GM19025 (cell line): ENCODE data around the gene ANKS6.

ENCODE experiments used
- ATAC-seq: cut with Tn5 transposase; IDR thresholded peaks from one replicate; pipeline ENCODE4 v1.9.1; 2021; ENCODE audit warnings: mild to moderate bottlenecking, low read depth, moderate library complexity; ENCODE audit not compliant: unreplicated experiment

ANKS6 gene

GRCh38 chr9:98742325-98743280 lies 53.8 kb downstream of the ANKS6 start:
- no peak for ATAC-seq

DNA sequence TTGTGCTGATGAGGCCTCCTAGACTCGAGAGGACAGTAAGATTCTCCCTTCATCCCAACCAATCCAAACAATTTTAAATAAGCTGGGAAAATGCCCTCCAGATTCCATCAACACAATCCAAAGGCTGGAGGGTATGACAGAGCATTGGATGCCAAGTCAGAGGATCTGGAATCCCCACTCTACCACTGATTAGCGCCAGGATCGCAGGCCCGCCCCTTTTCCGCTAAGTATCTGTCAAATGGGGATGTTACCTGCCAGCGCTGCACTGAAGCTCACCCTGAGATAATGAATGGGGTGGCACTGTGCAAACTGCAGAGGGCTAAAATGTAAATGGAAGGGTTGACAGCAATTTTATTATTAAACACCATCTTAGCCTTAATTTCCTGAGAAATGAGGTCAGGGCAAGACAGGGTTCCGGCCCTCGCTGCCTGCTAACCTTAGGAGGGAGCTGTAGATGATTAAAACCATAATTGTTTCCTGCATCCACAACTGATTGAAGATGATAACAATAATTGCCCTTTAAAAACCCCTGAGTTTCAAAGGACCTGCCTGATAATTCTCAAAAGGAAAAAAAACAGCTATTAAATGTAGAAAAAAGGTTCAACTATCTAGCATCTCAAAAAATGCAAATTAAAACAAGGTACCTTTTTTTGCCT lies 56.0 kb downstream of the ANKS6 start:
- no peak for ATAC-seq

DNA sequence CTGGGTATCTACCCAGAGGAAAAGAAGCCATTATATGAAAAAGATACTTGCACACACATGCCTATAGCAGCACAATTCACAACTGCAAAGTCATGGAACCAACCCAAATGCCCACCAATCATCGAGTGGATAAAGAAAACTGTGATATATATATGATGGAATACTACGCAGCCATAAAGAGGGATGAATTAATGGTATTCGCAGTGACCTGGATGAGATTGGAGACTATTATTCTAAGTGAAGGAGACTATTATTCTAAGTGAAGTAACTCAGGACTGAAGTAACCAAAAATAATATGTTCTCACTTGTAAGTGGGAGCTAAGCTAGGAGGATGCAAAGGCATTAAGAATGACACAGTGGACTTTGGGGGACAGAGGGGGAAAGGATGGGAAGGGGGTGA lies 57.6 kb downstream of the ANKS6 start:
- no peak for ATAC-seq

DNA sequence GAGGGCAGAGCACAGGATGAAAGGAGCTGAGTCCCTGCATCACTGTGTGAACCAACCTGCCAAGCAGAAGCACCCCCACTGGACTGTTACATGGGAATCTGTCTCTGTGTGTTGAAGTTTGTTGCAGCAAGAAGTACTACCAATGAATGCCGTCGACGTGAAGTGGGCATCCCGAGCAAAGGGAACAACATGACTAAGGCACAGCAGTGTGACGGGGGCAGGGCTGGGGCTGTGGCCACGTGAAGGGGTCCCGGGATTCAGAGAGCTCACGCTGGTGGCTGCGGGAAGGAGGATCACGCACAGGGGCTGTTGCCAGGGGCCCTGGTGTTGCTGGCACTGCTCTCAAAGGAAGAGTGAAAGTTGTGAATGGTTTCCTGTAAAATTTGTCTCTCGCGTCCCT lies 60.1 kb downstream of the ANKS6 start:
- ATAC-seq, result no peak

GRCh38 chr9:98732801-98733200 lies 63.6 kb downstream of the ANKS6 start:
- ATAC-seq, result no peak

GRCh38 chr9:98732091-98732490 lies 64.3 kb downstream of the ANKS6 start:
- no peak for ATAC-seq

DNA sequence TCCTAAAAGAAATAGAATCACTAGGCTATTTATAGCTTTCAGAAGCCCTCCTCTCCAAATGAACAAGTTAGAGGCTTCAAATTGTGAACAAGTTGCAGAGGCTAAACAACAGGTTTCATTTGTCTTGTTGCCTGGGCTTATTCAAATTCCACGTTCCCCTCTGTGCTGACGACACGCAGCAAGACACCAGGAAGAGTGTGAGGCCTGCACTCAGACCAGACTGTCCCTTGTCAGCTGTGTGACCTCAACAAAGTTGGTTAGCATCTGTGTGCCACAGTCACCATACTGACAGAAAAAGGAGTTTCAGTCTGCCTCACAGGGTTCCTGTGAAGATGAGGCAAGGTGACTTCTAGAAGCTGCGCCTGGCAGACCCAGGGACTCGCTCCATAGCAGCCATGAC lies 65.5 kb downstream of the ANKS6 start:
- no peak for ATAC-seq

GRCh38 chr9:98728500-98728899 lies 67.9 kb downstream of the ANKS6 start:
- no peak for ATAC-seq

- ATAC-seq, result no peak
Observed at GRCh38 chr9:98727428-98727827, 68.9 kb downstream of the ANKS6 start.

DNA sequence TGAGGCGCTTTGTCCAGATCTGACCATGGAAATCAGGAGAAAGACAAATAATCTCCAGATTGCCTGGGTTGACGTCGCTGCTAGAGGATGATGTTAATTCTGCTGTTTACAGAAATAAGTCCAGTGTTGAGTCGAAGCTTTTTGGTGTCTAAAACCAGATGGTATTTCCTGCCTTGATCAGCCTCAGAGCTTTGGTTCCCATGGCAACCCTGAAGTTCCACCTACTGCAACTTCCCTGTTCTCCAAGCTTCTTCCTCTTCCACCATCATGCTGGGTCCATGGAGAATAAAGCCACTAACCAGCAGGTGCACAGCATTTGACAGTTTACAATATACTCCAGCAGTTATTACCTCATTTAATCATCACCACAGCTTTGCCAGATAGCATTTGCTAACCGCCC lies 69.6 kb downstream of the ANKS6 start:
- ATAC-seq, result no peak

GRCh38 chr9:98724810-98725530 lies 71.4 kb downstream of the ANKS6 start:
- no peak for ATAC-seq

GRCh38 chr9:98721643-98722042 lies 74.7 kb downstream of the ANKS6 start:
- ATAC-seq, result no peak

DNA sequence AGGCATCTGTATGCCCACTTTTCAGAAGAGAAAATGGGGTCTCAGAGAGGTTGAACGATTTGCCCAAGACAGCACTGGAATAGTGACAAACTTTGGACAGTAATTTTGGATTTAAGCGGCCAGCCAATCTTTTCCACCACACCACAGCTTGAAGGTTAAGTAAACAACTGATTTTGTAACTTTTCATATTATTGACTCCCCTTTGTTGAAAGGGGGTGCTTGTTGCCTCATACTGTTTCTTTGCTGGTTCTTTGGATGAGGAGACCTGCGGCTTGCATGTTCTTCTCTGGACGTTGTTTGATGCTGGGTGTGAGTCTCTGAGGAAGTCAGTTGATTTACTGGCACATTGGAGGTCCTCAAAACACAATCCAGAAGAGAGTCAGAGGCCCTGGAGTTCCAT lies 76.0 kb downstream of the ANKS6 start:
- ATAC-seq, result no peak

DNA sequence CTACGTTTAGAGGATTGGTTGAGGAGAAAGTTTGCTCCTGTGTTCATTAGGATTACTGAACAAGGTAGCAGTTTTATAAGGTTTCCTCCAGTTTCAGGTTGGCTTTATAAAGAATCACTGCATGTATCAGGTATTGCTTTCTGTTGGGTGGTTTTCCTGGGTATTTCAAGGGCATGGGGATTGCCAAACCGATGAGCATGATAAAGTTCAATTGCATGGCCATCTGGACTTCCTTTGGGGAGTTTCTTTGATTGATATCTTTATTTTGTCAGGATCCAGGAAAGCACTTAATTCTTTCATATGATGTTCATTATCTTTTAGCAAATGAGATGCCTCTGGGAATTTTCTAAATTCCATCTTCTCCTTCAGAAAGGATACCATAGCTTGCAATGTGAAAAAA lies 77.3 kb downstream of the ANKS6 start:
- no peak for ATAC-seq

- no peak for ATAC-seq
Observed at GRCh38 chr9:98714833-98715232, 81.5 kb downstream of the ANKS6 start.

DNA sequence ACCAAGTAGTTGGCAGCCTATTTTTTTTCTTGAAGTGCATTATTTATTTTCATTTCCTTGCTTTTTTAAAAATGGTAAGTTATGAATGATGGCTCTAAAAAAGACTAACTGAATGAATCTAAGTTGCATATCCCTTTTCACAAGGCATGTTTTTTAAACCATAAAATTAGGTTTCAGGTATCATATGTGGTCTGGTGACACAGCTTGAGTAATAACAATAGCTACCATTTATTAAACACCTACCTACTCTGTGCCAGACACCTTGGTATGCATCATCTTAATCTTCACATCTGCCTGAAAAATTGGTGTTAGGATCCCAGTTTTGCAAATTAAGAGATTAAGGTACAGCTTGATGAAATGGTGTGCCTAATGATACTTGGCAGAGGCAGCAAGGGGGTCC lies 83.4 kb downstream of the ANKS6 start:
- no peak for ATAC-seq

- ATAC-seq, result no peak
Observed at GRCh38 chr9:98709968-98710965, 86.1 kb downstream of the ANKS6 start.

- ATAC-seq, result no peak
Observed at GRCh38 chr9:98708933-98709911, 87.1 kb downstream of the ANKS6 start, which contains the start of gene GABBR2. GABBR2 (minus strand) TSS chr9:98708935; CDS start chr9:98708737, 198 bp downstream.
